22Rv1 (cell line): ENCODE measurements around the gene MRPL17.

ENCODE experiments used
- H3K27ac ChIP-seq: fragments of 450-650 bp; 2 replicates; pipeline ENCODE4 v1.5.1; 2017
- CTCF ChIP-seq: fragments of 450-650 bp; IDR thresholded peaks from 2 replicates; pipeline ENCODE4 v1.5.1; 2017; ENCODE audit warnings: mild to moderate bottlenecking
- ZFX ChIP-seq: fragments of 450-650 bp; IDR thresholded peaks from 2 replicates; pipeline ENCODE4 v1.6.1; 2017; ENCODE audit warnings: antibody characterized with exemption, borderline replicate concordance

MRPL17 gene

GRCh38 chr11:6638429-6638828 is 44.7 kb downstream of the MRPL17 start:
- 0 out of 2 replicates have a peak overlapping the region, but pooled peaks have one; percentile 9 for H3K27ac ChIP-seq
- TF ChIP-seq CTCF (no peak), ZFX (no peak)

- 0 out of 2 replicates have a peak overlapping the region, but pooled peaks have one; percentile 9 for H3K27ac ChIP-seq
Observed at GRCh38 chr11:6637871-6638270, 45.3 kb downstream of the MRPL17 start.

GRCh38 chr11:6636480-6636879 is 46.7 kb downstream of the MRPL17 start:
- H3K27ac ChIP-seq: no peak overlapping the region

More at GRCh38 chr11:6637871-6638270, 45.3 kb downstream of the MRPL17 start:
- TF ChIP-seq CTCF: no peak
- TF ChIP-seq ZFX: no peak

GRCh38 chr11:6635082-6635932 is 47.8 kb downstream of the MRPL17 start:
- TF ChIP-seq CTCF: no peak
- TF ChIP-seq ZFX: no peak
- no peak overlapping the region for H3K27ac ChIP-seq

More at GRCh38 chr11:6636480-6636879, 46.7 kb downstream of the MRPL17 start:
- no peak for TF ChIP-seq CTCF
- no peak for TF ChIP-seq ZFX

- TF ChIP-seq ZFX (no peak), CTCF (no peak)
- H3K27ac ChIP-seq: no peak overlapping the region
Observed at GRCh38 chr11:6634534-6634933, 48.6 kb downstream of the MRPL17 start.

GRCh38 chr11:6633422-6634408 is 49.4 kb downstream of the MRPL17 start:
- H3K27ac ChIP-seq: no peak overlapping the region
- TF ChIP-seq CTCF: no peak
- TF ChIP-seq ZFX: no peak
